Lower leg skin (tissue), 3 donors: ENCODE data around the gene CYSTM1.

Experiments
- CTCF ChIP-seq, 3 donors: fragments of 450-650 bp; IDR thresholded peaks; one replicate each; pipeline ENCODE4 v1.5.1; 2016; ENCODE audit warnings: antibody characterized with exemption in 3 of 3, mild to moderate bottlenecking in 3 of 3, moderate library complexity in 2 of 3
- POLR2A ChIP-seq, 2 donors: fragments of 450-650 bp; IDR thresholded peaks; one replicate each; pipeline ENCODE4 v1.6.1; 2016 to 2017; ENCODE audit warnings: antibody characterized with exemption in 2 of 2, mild to moderate bottlenecking in 1 of 2, moderate library complexity in 1 of 2

GRCh38 chr5:140190872-140191218, 15.9 kb downstream of the CYSTM1 start:
- TF ChIP-seq CTCF (IDR thresholded peaks at IDR 0.05) (no peak), POLR2A (IDR thresholded peaks at IDR 0.05) (no peak)
